ENCODE results near the gene AKR1C2. TPM values are rescaled to one million over a fixed set of nuclear protein-coding genes. Genes with fewer than 3 reads are reported as not detected.
"Not testable (repeated sequence)": the region's sequence is repeated elsewhere in the genome, so short reads cannot be mapped to it uniquely, and the experiment has no call there.

The AKR1C2 gene
- total RNA-seq: 25.5 TPM
- long read RNA-seq, transcript AKR1C2-201 (9 exons, 3,756 nt): major isoform, 14 of 16 reads
- long read RNA-seq, partial matches to known transcripts: 0 of 16 reads
- long read RNA-seq, other reads (novel, unspliced or antisense): 0 of 16 reads

DNA sequence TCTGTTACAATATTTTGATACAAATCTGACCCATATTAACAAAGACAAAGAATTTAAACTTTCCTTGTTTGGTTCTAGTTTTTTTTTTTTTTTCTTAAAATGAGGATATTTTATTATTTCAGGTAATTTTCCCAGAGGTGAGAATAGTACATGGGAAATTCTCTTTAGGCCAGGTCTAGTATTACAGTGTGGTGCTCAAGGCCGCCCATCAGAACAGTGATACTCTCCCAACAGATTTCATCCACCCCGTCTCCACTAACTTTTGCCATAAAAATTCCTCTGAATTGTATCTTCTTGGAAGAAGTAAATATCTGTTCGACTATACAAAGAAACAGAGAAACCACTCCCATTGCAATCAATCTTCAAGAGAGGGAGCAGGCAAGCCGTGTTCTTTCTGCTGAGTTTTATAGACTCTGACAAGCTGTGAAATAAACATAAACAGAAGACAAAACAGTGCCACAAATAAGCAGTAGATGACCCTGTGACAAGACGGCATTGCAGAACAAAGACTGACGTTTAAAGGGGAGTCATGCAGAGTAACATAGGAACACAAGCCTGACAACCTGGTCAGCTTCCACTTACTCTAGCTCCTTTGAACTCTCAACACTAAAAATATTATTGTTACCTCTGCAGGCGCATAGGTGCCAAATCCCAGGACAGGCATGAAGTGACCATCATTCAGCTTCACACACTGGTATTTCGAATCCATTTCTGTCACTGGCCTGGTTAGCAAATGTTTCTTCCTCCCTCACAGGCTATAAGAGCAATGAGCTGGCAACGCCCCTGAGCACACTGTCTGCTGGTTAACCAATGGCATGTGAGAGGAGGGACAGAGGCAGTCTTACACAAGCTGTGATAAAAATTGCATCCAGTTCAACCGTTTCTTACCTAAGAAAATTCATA lies at the start of gene AKR1C2:
TSS of gene AKR1C2 (minus strand) at position 731 of the 903 bp plus-strand sequence. CDS start at position 709, 22 bp downstream.
- DNase-seq; intact Hi-C loops (cut with DNase I): not testable (repeated sequence)
- peak; percentile 99 for ATAC-seq (ENCODE audit: poor library complexity)

DNA sequence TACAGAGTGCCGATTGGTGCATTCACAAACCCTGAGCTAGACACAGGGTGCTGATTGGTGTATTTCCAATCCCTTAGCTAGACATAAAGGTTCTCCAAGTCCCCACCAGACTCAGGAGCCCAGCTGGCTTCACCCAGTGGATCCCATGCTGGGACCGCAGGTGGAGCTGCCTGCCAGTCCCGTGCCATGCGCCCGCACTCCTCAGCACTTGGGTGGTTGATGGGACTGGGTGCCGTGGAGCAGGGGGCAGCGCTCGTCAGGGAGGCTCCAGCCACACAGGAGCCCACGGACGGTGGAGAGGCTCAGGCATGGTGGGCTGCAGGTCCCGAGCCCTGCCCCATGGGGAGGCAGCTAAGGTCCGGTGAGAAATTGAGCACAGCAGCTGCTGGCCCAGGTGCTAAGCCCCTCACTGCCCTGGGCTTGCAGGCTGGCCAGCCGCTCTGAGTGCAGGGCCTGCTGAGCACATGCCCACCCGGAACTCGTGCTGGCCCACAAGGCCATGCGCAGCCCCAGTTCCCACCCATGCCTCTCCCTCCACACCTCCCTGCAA lies 49.4 kb upstream of the AKR1C2 start:
- ATAC-seq (ENCODE audit: poor library complexity); intact Hi-C loops (cut with DNase I); DNase-seq: not testable (repeated sequence)

DNA sequence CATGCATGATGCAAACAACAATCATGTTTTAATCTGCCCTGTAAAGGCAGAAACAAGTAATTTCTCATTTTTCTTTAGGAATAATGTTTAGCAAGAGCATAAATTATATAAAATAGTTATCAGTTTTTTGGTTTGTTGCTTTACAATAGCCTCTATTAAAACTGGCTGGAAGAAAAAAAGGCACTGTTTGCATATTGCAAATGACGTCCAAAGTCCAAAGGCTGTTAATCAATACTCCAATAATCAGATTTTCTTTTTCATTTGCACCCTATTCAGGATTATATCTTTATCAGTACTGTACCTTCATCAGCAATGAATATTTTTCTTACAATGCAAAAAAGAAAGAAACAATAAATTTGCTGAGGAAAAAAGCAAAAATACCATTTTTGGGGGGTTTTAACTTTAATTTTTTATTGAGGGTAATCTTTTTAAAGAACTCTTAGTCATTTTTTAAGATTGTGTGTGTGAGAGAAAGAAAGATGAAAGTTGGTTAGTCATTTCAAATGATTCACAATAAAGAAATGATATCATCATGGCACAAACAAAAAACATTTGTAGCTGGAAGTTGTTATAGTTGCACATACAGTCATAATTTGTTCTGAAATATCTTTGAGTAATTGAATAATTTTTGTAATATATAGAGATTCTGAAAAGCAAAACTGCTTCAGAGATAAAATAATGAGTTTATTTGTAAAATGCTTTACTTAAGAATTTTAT lies 44.4 kb upstream of the AKR1C2 start:
- DNase-seq: no peak
- intact Hi-C loops (cut with DNase I): no loop called here
- ATAC-seq (ENCODE audit: poor library complexity): no peak

DNA sequence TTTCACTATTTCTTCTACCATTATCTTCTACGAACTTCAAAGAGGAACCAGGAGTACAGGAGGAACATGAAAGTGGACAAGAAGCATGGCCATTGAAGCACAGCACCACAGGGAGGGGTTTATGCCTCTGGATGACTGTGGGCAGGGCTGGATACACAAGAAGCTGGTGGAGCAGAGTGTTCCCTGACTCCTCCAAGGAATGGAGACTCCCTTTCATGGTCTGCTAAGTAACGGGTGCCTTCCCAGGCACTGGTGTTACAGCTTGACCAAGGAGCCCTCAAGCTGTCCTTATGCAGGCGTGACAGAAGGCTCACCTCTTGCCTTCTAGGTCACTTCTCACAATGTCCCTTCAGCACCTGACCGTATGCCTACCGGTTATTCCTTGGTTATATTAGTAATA lies 43.4 kb upstream of the AKR1C2 start:
- ATAC-seq (ENCODE audit: poor library complexity); DNase-seq; intact Hi-C loops (cut with DNase I): not testable (repeated sequence)

DNA sequence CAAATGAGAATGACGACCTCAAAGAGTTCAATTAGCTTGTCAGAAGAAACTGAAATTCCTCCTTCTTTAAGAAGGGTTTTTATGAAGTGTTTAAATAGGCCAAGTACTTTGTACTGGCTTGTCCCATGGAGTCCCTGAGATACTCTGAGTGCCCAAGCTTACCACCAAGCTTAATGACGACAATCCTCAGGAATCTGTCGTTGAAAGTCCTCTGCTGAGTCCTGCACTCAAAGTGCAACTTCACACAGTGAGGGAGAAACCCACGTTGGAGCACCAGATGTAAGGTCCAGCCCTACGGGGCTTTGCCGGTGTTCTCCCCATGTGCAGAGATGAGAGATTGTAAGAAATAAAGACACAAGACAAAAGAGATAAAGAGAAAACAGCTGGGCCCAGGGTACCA lies 42.8 kb upstream of the AKR1C2 start:
- intact Hi-C loops (cut with DNase I): no loop called here

DNA sequence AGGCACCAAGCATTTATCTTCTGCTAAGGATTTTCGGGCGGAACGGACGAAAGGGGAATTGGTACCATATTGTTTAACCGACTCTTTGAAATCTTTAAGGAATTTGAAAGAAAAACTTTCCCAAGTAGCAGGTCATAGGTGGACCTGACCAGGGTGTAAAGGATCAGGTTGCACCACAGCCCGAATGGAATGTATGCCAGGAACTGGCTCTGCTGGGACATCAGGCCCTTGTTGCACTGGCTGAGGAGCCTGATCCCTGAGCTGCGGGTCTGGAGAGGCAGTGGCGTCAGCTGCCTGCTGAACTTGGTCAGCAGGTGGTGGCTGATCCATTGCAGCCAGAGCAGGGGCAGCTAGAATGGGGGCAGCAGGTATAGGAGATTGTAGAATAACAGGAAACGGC lies 41.4 kb upstream of the AKR1C2 start:
- DNase-seq (no peak), ATAC-seq (ENCODE audit: poor library complexity) (no peak)
- intact Hi-C loops (cut with DNase I): no loop called here

More for the DNA sequence above, 42.8 kb upstream of the AKR1C2 start:
- no peak for DNase-seq
- ATAC-seq (ENCODE audit: poor library complexity): no peak

DNA sequence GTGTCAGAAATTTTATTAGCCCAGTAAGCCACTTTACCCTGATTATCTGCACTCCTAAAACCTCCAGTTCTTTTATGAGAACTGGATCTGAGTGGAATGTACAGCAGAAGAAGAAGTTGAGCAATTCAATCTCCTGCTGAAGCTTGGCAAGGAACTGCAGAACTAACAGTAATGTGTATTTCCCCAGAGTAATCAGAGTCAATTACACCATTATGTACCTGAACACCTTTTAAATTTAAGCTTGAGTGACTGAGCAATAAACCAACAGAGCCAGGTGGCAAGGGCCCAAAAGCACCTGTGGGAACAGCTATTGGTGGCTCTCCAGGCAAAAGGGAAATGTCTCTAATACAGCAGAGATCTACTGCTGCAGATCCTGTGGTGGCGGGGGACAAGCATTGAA lies 40.1 kb upstream of the AKR1C2 start:
- intact Hi-C loops (cut with DNase I): no loop called here
- no peak for DNase-seq
- peak; percentile 53 for ATAC-seq (ENCODE audit: poor library complexity)

DNA sequence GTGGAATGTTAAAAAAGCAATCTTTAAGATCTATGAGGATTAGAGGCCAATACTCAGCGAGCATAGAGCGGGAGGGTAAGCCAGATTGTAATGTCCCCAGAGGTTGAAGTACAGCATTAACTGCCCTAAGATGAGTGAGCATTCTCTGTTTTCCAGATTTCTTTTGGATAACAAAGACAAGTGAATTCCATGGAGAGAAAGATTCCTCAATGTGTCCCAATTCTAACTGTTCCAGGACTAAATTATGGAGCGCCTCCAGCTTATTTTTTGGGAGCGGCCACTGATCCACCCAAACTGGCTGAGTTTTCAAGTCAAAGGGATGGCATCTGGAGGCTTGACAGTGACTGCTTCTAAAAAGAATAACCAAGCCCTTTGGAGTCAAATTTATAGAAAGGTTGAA lies 39.3 kb upstream of the AKR1C2 start:
- ATAC-seq (ENCODE audit: poor library complexity): no peak
- DNase-seq: no peak
- intact Hi-C loops (cut with DNase I): no loop called here

DNA sequence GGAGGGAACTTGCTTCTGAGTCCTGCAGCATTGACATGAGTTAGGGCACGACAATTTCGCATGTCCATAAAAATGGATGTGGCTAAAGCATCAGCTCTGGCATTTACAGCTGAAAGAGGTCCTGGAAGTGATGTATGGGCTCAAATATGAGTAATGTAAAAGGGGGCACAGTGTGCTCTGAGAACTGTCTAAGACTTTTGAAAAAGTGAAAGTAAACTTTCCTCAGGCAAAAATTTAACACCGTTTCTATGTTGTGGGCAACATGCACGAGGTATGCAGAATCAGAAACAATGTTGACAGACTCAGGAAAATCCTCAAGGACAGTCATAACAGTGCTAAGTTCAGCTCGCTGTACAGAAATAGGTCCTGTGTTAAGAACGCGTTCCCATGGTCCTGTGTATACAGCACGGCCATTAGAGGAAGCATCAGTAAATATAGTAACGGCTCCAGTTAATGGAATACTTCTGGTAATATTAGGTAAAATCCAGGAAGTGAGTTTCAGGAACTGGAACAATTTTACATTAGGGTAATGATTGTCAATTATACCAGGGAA lies 37.9 kb upstream of the AKR1C2 start:
- ATAC-seq (ENCODE audit: poor library complexity) (no peak), DNase-seq (no peak)
- intact Hi-C loops (cut with DNase I): no loop called here

DNA sequence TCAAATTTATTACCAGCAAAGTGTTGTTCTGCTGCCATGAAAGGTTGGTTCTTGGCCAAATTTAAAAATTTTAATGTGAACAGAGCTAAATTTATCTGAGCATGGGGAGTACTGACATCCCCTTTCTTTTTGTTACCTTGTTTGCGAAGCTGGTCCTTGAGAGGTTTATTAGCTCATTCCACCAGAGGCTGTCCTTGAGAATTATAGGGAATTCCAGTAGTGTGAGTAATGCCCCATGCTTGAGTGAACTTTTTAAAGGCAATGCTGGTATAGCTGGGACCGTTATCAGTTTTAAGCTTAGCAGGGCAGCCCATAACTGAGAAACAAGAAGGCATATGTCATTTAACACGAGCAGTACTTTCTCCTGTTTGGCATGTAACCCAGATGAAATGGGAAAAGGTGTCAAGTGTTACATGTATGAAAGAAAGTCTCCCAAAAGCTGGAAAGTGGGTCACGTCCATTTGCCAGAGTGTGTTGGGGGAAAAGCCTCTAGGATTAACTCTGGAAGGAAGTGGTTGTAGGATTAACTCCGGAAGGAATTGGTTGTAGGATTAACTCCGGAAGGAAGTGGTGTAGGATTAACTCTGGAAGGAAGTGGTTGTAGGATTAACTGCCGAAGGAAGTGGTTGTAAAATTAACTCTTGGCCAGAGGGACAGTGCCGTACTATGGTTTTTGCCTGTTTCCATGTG lies 37.3 kb upstream of the AKR1C2 start:
- intact Hi-C loops (cut with DNase I): no loop called here
- ATAC-seq (ENCODE audit: poor library complexity) (no peak), DNase-seq (no peak)

DNA sequence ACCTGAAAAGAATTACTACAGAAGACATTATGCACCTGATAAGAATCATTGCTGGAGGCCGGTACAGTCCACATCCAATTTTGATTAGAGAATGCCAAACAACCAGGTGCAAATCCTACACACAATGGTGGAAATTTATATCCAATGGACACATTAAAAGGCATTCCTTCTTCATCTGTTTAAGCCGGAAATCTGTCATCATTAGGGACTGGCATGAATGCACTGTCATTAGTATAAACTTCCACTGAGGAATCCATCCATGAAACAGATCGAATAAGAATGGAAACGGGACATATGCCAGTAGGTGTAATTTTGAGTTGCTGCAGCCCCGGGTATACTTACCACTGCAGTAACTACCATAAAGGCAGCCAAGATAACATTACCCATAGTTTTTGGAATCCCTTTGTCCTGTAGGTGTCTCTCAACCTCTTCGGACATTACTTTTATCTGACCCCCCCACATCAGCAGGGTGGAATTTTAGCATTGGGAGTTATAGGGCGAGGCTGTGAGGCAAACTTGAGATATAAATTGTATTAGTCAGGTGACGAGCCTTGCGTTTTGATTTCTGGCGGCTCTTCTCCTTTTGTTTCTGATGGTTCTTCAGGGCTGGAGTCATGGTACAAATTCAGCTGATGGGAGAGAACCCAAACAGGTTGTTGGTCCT lies 36.5 kb upstream of the AKR1C2 start:
- ATAC-seq (ENCODE audit: poor library complexity) (no peak), DNase-seq (no peak)
- intact Hi-C loops (cut with DNase I): no loop called here

DNA sequence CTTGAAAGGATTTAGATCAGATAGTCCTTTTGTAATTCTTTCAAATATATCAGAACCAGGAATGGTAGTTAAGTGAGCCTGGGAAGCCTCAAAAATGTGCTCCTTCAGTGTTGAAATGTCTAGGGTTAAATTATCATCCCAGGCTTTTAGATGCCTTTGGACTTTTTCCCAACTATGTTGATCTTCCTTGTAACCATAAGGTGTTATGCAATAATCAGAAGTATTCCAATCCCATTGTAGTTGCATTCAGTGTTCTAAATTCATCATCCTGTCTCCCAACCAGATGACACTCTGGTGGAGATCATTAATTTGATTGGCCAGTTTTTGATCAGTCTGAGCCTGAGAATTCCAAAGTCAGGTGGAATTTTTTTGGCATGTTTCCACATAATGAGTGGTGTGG lies 35.1 kb upstream of the AKR1C2 start:
- intact Hi-C loops (cut with DNase I): no loop called here
- no peak for DNase-seq
- ATAC-seq (ENCODE audit: poor library complexity): no peak

DNA sequence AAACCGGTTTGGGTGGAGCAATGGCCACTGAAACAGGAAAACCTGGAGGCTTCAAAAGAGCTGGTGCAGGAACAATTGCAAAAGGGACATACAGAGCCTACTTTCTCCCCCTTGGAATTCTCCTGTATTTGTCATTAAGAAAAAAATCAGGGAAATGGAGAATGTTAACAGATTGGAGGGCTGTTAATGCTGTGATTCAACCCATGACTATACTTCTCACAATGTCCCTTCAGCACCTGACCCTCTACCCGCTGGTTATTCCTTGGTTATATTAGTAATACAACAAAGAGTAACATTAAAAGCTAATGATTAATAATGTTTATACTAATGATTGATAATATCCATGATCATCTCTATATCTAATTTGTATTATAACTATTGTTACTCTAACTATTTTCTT lies 34.4 kb upstream of the AKR1C2 start:
- ATAC-seq (ENCODE audit: poor library complexity) (no peak), DNase-seq (no peak)
- intact Hi-C loops (cut with DNase I): no loop called here

DNA sequence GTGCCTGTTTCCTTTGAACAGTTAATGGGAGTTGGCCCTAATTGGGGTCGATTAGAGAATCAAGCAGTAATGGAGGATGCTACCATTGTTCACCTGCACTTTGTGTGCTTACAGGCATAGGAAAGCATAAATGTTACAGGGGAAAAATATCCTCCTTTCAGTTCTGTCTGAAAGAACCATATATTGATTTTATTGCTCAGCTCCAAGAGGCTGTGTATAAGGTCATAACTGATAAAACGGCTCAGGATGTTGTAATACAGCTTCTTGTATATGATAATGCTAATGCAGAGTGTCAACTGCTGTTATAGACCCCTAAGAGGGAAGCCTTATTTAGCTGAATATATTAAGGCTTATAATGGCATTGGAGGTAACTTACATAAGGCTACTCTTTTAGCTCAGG lies 32.9 kb upstream of the AKR1C2 start:
- intact Hi-C loops (cut with DNase I): no loop called here
- no peak for ATAC-seq (ENCODE audit: poor library complexity)
- DNase-seq: no peak

DNA sequence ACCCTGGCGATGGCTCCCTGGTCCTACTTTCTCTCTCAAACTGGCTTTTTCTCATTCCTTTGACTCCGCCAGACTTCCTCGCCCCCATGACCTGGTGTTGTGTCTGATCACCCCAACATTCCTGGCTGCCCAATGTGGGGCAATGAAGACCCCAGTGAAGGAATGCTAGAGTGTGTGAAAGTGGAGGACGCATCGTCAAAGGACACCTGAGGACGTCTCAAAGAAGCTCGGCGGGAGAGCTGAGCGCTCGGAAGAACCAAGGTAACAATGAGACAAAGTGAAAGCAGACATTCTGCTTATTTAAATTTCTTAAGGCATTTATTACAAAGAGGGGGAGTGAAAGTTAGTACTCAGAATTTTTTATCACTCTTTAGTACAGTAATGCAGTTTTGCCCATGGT lies 31.7 kb upstream of the AKR1C2 start:
- DNase-seq: no peak
- intact Hi-C loops (cut with DNase I): no loop called here
- no peak for ATAC-seq (ENCODE audit: poor library complexity)

DNA sequence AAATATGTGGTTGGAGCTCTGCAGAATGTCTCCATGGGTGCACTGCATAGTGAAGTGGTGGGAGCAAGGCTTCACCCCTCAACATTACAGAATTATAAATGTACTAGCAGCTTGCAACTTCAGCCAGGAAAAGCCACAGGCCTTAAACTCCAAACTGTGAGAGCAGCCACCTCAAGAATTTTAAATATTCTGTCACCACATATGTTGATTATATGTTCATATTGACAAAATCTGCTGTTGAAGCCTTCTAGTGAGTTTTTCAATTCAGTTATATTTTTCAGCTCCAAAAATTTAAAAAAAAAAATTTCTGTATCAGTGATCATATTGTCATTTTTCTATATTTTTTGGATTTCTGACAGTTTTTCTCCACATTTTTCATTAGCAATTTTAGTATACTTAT lies 30.9 kb upstream of the AKR1C2 start:
- ATAC-seq (ENCODE audit: poor library complexity): no peak
- intact Hi-C loops (cut with DNase I): no loop called here
- DNase-seq: no peak

DNA sequence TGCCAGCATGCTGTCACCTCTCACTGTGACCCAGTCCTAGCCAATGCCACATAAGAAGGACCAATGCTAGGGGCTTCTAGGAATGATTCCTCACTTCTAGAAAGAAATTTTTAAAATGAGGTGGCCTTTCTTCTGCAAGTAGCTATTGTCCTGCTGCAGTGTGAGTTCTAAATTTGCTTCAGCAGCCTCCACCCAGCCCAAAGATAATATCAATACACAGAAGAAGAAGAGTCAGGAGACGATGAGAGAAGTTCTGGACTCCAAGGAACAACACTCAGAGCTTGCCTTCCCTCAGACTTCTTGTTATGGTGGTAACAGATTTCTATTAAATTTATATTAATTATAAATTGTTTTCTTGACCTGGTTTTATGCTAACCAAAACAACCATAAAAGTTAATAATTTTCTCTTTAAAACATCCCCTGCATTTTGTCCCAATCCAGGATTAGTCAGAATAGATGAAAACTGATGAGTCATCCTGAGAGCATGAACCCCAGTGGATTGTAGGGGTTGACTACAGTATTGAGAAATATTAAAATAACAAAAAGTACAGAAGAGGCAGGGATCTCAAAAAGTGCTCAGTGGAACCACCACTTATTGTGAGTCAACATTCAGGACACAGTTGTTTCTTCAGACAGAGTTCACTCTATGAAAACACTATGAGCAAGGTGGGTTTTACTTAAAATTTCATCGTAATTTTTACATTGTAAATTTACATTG lies 29.6 kb upstream of the AKR1C2 start:
- ATAC-seq (ENCODE audit: poor library complexity) (no peak), DNase-seq (no peak)
- intact Hi-C loops (cut with DNase I): no loop called here

Data from Right ventricle myocardium superior (tissue), 1 donor.